Inflammatory macrophage (primary cell): Measurements from ENCODE around the gene CTRB1.
"Not testable (repeated sequence)": the region's sequence is repeated elsewhere in the genome, so short reads cannot be mapped to it uniquely, and the experiment has no call there.

Experiments
- DNase-seq, 2 donors: peaks; one replicate each; pipeline ENCODE4 v3.0.0-alpha.2; 2020 to 2022

The CTRB1 gene

DNA sequence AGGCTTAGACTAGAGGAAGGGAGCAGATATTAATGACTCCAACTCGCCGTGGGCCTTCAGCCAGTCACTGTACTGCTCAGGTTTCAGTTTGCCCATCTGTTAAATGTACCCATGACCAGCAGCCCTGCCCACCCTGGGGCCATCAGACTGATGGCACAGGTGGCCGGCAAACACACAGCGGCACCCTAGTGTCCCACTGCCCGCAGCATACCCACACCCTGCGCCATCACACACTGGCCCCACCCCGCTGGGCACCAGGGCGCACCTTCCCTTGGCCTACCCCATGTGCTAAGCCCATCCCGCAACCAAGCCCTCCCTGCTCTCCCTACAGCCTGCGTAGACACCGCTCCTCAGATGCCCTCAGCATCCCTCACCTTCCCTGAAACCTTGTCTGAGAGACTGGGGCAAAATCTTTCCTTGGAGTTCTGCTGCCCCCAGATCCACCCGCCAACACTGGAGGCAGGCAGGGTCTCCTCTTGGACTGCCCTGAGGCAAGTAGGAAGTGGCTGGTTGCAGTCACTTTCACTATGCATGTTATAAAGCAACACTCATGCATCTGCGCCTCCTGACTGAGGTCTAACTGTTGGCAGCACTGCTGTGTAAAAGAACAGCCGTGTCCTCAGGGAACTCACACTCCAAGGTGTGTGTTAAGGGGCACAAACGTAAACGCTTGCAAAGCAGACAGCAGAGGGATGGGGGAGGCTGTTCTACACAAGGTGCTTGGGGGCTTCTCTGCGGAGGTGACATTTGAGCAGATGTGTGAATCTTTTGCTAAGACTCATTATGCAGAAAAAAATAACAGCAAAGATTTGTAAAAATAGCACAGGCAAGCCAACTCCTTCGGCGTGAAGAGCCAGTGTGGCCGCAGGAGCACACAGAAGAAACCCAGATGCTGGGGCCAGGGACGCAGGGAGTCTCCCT is 39.4 kb downstream of the CTRB1 start:
- no peak for DNase-seq

GRCh38 chr16:75258807-75259141 is 40.0 kb downstream of the CTRB1 start:
- DNase-seq: no peak

DNA sequence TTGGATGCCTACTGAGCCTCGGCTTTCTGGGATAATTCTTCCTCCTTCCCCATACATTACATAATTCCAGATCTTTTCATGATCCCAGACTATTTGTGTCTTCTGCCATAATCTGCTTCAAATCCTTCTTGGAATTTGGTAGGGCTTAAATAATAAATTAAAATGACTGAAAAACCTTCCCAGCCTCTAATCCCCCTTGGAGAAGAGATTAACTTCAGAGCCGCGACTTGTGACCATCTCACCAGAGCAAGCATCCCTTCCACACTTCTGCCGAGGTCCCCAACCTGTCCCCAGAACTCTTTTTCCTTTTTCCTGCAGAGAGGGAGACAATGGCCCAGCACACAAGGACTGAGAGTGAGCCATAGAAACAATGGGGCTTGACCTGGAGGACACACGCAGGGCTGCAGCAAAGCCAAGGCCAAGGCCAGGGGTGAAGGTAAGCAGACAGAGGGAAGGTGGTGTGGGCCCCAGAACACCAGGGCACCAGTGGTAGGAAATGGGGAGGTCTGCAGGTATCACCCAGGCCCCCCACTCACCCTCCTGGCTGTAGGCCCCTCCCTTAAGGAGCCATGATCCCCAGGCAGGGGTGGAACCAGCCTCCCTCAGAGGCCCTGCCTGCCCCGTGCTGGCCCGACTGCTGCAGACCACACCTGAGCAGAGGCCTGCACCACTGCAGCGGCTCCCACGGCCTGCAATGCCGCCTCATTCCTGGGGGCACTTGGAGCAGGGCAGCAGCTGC is 42.2 kb downstream of the CTRB1 start:
- DNase-seq: no peak

GRCh38 chr16:75261590-75262078 is 42.8 kb downstream of the CTRB1 start:
- no peak for DNase-seq

DNA sequence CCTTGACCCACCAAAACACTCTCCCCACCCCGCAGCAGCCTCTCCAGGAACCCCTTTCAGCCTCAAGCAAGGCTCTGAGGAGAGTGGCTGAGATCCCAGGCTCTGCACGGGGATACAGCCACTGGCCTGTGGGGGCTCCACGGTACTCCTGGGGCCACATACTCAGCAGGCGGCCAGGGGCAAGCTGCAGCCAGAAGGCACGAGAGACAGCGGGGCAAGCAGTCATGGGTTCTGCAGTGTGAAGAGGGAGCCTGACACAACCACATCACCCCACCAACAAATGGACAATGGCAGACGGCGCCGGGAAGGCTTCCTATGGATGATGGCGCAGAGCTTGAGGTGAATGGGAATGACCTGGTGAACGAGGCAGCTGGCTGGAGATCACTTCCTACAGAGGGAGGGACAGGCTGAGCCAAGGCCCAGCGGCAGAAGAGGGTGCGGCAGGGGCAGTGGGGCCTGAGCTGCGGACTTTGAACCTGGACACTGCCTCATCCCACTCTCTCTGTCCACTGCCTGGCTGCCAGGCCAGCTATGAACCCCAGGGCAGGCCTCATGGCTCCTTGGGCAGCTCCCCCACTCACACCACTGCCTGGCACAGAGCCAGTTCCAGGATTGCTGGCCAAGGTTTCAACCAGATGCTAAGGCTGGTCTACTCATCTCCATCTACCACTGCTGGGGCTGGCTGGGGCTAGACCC is 43.5 kb downstream of the CTRB1 start:
- no peak for DNase-seq

- no peak for DNase-seq
Measured at GRCh38 chr16:75262800-75263127, 44.0 kb downstream of the CTRB1 start.

- no peak for DNase-seq
Measured at GRCh38 chr16:75263291-75263962, 44.6 kb downstream of the CTRB1 start.

GRCh38 chr16:75263963-75264445 is 45.2 kb downstream of the CTRB1 start:
- no peak for DNase-seq

DNA sequence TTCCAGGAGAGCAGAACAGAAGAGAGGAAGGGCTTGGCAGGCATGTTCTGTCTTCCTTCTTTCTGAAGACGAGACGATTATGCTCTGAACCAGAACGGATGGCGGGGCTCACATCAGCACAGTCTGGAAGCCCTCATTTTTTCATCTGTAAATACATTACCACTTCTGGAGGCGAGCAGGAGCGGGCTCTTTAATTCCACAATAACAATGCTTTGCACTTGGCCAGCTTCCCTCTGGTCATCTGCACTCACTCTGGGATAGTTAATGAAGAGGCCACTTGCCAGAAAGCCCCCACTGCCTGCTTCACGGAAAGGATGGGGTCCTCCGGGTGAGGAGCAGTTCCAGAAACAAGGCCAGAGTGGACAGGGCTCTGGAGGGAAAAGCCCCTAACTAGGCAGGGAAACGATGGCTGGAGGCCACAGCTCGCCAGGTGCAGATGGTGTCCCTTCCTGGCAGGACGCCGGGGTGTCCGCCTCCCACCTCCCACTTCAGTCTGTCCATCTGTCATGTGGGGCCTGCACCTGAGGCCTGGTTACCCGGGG is 45.7 kb downstream of the CTRB1 start:
- no peak for DNase-seq

DNA sequence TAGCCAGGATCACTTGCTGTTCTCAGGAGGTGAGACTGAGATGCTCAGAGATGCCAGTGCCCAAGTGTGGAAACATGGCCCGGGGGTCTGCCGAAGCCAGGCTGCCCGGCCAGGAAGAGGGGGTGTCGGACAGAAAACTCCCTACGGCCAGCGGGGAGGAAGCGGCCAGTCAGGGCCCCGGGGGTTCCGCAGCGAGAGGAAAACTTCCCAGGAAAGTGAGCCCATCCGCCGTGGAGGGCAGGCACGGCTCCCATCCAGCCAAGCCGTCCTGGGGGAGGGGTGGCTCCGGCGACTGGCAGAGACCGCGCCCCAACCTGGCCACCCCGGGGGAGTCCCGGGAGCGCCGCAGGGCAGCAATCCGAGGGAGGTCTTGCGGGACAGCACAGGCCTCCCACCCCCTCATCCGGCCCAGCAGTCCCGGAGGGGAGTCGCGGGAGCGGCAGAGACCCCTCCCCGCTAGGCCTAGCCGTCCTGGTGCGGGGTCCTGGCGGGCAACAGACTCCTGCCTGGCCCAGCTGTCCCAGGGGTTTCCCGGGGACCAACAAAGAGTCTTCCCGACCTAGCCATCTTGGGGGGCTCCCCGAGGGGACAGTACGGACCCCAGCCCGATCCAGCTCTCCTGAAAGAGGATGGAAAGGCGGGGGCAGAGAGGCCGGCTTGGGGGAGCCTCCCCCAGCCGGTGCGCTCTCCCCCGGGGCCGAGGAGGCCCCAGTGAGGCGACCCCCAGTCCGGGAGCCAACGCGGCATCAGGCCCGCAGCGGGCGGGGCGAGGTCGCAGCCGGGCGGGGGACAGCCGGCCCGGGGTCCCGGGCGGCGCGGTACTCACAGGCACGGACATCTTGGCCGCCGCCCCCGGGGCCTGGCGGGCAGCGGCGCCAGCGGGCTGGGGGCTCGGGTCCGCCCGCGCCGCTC is 46.5 kb downstream of the CTRB1 start:
- no peak for DNase-seq

DNA sequence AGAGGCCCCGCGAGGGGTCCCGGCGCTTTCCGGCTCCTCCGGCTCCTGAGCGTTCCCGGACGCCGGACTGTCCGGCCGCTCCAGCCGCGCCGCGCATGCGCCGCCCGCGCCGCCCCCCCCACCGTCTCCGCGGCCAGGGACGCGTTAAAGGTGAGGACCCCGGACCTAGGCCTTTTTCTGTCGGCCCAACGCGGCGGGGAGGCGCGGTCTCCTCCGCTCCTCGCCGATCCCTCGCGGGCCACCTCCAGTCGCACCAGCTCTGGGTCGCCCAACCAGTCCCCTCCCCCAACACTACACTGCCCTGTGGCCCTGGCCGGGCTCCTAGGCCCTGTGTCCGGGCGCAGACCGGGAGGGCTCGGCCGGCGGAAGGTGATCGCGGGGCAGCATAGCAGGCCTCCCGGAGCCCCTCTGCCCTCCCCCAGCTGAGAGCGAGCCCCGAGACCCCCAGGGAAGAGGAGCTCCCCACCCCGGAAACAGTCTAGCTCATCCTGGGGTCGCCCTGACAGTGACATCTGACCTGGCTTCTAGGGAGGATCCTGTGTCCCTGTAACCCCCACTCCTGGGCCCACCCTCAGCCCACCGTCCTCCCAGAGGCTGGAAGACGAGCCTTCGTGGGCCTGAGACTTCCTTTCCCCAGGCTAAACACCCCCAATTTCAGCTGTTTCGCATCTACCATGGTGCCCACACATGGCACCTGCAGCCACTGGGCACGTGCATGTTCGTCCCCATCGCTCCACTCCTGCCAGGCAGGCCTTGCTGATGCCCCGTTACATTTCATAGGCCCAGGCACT is 47.3 kb downstream of the CTRB1 start:
- DNase-seq: peak; percentile 11 to 21

DNA sequence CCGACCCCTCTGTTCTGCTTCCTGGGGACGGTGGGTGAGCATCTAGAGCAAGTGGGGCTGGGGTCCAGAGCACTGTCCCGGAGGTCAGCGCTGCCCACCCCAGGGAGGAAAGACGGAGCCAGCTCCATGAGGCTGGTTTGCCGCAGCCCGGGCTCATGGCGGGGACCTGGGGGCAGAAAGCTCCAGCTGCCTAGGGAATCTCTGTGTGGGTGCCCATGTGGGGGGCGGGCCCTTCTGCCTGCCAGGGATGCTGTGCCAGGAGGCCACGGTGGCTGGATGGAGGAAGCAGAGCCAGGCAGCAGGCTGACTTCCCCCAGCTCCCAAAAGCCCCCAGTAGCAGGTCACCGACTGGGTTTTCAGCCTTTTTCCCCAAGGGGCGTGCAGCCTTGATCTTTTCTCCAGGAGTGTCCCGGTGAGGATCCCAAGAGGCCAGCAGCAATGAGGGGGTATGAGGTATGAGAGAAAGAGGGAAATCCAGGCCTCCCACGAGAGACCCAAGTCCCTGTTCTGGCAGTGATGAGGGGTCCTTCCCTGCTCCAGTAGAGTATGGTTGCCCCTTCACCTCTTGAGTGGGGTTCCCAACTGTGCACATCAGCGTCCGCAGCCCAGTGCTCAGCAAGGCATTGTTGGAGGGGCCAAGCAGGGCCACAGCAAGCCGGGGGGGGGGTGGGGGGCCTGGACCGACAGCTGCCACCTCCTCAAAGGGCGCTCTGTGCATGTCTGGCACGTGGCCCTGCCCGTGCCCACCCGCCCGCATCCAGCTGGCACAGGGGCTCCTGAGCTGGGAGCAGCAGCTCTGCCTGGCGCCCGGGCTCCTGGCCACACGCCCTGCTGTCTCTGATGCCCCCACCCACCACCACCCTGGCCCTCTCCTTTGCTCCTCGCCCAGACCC is 48.2 kb downstream of the CTRB1 start:
- DNase-seq: no peak

- no peak for DNase-seq
Measured at GRCh38 chr16:75267631-75268264, 49.0 kb downstream of the CTRB1 start.

DNA sequence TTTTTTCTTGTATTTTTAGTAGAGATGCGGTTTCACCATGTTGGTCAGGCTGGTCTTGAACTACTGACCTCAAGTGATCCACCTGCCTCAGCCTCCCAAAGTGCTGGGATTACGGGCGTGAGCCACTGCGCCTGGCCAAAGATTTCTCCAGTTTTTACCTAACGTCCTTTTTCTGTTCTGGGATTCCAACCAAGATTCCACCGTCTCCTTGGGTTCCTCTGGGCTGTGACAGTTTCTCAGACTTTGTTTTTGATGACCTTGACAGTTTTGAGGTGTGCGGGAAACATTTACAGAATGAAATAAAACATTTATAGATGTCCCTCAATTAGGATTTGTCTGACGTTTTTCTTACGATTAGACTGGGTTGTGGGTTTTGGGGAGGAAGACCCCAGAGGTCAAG is 50.6 kb downstream of the CTRB1 start:
- not testable (repeated sequence) for DNase-seq

- no peak for DNase-seq
Measured at GRCh38 chr16:75271441-75272096, 52.8 kb downstream of the CTRB1 start.

GRCh38 chr16:75272097-75272551 is 53.3 kb downstream of the CTRB1 start:
- DNase-seq: peak; percentile 11 to 37

DNA sequence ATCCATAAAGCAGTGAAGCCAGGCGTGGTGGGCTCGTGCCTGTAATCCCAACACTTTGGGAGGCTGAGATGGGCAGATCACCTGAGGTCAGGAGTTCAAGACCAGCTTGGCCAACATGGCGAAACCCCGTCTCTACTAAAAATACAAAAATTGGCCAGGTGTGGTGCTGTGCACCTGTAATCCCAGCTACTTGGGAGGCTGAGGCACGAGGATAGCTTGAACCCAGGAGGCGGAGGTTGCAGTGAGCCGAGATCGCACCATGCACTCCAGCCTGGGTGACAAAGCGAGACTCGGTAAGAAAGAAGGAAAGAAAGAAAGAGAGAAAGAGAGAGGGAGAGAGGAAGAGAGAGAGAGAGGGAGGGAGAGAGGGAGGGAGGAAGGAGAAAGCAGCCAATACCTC is 53.8 kb downstream of the CTRB1 start:
- DNase-seq: not testable (repeated sequence)
